NCI-H69 (cell line): ENCODE data around the gene HOXD8.

ENCODE experiments used
- DNase-seq: peaks from one replicate; lab custom pipeline; 2025; lab: John Stamatoyannopoulos, UW

Gene HOXD8

DNA sequence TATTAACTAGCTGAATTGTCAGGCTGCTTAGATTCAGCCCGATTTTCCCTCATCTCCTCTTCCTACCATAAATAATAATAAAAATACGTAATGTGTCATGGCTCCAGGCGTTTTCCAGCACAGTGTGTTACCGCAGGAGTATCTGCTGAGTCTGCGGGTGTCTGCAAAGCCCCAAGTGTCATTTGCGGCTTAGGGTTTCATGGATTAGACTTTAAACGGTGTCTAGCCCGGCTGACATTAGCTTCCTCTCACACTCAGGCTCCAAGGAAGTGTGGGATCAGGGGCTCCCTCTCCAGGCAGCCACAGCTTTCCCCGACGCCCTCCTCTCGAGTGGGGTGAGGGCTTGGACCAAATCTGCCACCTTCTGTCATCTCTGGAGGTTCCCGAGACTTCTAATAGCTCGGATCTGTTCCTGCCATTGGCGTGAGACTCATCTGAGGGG lies 44.9 kb downstream of the HOXD8 start:
- peak; percentile 71 for DNase-seq

DNA sequence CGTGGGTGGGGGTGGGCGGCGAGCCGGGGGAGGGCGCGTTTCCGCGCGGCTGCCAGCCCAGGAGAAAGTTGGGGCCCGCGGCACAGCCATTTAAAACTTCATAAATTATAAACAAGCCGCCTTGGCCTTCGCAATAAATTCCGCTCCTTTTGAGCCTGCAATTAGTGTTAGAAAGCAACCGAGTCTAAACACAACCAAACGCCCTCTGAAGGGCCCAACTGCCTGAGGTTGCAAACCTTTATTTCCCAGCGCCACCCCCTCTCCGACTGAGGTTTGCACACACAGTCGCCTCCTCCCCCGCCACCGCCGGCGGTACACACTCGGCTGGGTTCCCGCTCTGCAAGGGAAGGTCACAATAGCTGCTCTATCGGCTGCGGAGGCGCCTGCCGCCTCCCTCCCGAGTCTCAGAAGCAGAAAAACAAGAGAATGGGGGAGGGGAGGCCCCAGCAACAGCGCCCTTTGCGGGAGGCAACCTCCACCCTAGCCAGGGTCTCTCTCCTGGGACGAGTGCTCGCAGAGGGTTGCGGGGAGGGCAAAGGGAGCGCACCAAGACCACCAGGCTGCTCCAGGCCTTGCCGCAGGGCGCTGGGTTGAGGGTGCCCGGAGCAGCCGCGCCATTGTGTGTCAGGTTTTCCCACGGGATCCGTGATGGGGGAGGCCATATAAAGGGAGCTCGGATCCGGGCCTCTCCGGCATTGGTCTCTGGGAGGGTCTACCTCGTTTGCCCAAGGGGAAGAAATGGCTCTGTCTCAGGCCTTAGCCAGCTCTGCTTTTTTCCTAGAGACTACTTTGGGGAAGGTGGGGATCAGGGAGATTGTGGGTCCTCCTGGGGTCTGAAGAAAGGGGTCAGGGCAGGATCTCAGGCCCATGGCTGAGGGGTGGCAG lies 45.6 kb downstream of the HOXD8 start:
- peak; percentile 86 for DNase-seq

DNA sequence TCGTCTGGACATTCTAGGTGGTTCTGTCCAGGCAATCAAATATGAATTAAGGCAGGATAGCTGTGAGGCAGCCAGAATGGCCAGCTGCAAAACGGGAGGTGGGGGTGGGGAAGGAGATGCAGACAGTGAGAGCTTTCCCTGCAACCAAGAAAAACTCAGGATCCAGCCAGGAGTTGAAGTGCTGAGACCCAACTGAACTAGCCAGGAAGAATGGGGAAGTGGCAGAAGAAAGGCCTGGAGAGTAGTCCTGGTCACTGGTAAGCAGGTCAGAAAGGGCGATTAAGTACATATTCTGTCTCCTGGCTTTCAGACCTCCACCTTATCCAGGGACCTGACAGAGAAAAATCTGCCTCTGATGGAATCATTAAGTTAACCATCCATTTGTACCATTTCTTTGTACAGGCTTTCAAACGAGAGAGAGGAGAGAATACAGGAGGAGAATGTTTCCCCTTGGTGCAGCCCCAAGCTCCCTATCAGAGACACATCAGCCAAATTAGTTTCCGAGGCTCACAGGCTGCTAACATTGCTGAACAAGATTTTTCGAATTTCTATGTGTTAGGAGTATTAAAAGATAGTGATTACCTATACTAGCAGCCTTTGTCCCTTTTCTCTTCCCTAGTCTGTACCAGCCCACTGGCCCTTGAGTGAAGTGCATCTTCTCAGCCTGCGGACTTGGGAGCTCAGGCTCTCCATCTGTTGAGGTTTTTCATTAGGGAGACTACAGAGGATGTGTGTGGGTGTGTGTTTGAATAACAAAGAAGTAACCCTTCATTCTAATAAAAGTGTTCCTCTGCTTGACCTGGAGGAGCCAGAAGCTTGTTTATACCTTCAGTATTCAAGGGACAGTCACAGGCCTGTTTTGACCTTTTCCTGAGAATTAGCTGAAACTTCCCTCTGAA lies 46.5 kb downstream of the HOXD8 start:
- DNase-seq = peak; percentile 28

DNA sequence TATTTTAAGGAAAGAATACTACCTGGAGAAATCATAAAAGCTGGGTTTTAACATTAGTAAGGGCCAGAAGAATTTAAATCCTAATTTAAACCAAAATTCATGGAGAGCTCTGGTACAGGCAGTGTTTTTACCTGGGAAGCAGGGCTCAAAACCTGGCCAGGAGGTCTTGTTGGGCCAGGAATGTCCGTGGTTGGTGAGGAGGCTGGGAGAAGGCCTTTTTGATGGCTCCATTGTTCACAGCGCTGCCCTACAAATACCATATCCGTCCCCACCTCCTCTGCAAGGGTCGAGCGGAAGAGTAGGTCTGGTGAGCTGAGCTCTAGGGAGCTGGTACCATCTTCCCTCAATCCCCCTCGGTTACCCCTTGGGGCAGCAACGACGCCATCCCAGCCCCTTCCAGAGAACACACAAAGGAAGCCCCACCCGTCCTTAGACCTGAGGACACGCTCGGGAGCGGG lies 48.1 kb downstream of the HOXD8 start:
- DNase-seq = peak; percentile 85

DNA sequence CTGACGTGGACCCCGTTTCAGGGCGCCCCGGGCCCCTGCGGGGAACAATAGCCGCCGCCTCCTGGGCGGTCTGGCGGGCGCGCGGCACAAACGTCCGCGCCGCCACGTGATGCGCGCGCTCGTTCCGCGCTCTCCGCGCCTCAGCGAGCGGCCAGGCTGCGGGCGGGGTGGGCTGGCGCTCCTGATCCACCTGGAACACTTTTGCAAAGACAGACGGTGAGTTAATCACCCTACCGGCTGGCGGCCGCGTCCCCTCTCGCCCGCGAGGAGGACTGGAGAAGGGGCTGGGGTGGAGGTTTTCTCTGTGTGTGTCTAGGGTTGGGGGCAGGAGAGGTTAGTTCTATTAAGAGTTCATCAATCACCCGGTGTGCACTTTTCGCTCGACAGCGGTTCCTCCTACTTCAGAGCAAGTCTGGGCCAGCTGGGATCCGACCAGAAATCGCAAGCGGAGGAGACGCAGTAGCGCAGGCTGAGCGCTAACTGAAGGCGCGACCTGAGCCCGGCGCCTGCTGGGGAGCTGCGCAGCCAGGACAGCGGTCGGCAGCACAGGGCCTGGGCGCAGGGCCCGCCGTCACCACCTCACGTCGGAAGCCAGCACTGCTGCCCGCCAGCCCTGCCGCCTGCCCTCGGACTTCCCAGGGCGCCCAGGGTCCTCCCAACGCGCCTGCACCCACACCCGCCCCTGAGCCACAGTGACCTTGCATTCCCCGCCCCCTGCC lies 48.7 kb downstream of the HOXD8 start:
- DNase-seq = peak; percentile 90

DNA sequence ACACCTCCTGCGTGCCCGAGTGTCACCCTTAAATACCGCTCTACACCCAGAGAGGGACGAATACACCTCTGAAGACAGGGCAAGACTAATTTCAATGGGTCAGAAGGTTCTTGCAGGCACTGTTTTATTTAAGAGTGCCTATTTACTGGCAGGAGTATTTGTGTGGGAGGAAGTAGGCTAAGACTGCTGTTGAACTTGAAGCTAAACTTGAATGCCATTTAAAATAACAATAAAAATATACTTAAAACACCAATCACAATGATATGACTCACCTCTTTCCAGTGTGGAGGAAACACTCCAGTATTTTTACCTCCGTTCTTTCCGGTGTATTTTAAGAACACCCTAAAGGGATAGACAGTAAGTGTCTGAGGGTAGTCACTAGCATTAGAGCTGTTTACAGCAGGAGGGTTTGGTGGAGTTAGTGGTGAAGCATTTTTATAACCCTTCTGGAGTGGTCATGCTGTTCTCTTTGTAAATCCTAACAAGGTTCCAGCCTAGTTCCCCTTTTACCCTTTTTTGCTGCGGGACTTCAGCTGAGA lies 49.3 kb downstream of the HOXD8 start:
- no peak for DNase-seq

DNA sequence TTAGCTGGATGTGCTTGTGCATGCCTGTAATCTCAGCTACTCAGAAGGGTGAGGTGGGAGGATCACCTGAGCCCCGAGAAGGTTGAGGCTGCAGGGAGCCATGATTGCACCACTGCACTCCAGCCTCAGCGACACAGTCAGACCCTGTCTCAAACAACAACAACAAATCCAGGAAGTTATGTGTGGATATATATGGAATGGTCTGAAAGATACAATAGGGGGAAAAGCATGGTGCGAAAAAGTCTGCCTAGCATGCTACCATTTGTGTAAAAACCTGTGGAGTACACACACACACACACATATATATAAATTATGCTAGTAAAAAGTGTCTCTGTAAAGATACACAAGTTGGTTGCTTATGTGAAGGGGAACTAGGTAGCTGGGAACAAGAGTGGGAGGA lies 52.0 kb downstream of the HOXD8 start:
- no peak for DNase-seq
